Stimulated activated naive B cell treated with anti-CD40 and anti-IgM and Interleukin-4, amounts not matched to agents 10 μg/mL and 1 μg/mL and 100 μg/mL, for 72 hours (primary cell): ENCODE results near the gene ADORA2B.

Experiments used
- ATAC-seq, 2 donors: fragments of 150-1000 bp; cut with Tn5 transposase; replicated peaks; 2 replicates each; pipeline ENCODE4 v1.10.0; 2021; ENCODE audit warnings: moderate library complexity in 1 of 2
- DNase-seq: peaks from one replicate; pipeline ENCODE4 v3.0.0; 2021
- H3K27ac Mint-ChIP-seq: one replicate; pipeline ENCODE4 v1.8.0; 2022; ENCODE audit warnings: mild to moderate bottlenecking, mixed read lengths
- H3K27me3 Mint-ChIP-seq, 2 donors: one replicate each; pipeline ENCODE4 v1.8.0; 2022; ENCODE audit warnings: mixed read lengths in 2 of 2
- H3K36me3 Mint-ChIP-seq, 2 donors: one replicate each; pipeline ENCODE4 v1.8.0; 2022; ENCODE audit warnings: mixed read lengths in 2 of 2, mild to moderate bottlenecking in 1 of 2
- H3K4me1 Mint-ChIP-seq, 2 donors: one replicate each; pipeline ENCODE4 v1.8.0; 2022; ENCODE audit warnings: mixed read lengths in 2 of 2, mild to moderate bottlenecking in 1 of 2
- H3K4me3 Mint-ChIP-seq, 2 donors: one replicate each; pipeline ENCODE4 v1.8.0; 2022; ENCODE audit warnings: mild to moderate bottlenecking in 2 of 2, mixed read lengths in 2 of 2, moderate library complexity in 1 of 2
- H3K9me3 Mint-ChIP-seq, 2 donors: one replicate each; pipeline ENCODE4 v1.8.0; 2022; ENCODE audit warnings: mixed read lengths in 2 of 2, mild to moderate bottlenecking in 1 of 2

Gene ADORA2B

DNA sequence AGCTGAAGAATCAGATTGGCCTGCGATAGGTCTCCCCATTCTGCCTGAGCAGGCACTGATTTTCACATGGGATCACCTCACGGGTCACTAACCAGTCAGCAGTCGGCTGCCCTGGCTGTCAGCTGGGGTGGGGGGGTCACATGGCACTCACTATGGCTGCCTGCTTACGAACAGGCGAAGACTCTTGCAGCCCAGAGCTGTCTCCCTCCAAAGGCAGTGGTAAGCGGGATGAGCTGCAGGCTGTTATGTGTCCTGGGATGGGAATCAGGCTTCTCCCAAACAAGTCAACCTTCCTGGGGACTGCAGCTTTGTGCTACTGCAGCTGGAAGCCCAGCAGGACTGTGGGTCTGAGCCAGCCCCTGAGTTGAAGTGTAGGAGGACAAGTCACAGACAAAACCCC is 29.0 kb upstream of the ADORA2B start:
- no peak for ATAC-seq
- H3K4me3 Mint-ChIP-seq = no peak overlapping the region
- H3K9me3 Mint-ChIP-seq = no peaks in the 10 kb centered on the region
- H3K27me3 Mint-ChIP-seq = peaks cover 18 to 27% of the 10 kb centered on the region in 2 donors
- peaks cover 0 to 3% of the 10 kb centered on the region in 2 donors for H3K4me1 Mint-ChIP-seq
- no peak overlapping the region for H3K27ac Mint-ChIP-seq
- H3K36me3 Mint-ChIP-seq = no peaks in the 10 kb centered on the region
- no peak for DNase-seq

DNA sequence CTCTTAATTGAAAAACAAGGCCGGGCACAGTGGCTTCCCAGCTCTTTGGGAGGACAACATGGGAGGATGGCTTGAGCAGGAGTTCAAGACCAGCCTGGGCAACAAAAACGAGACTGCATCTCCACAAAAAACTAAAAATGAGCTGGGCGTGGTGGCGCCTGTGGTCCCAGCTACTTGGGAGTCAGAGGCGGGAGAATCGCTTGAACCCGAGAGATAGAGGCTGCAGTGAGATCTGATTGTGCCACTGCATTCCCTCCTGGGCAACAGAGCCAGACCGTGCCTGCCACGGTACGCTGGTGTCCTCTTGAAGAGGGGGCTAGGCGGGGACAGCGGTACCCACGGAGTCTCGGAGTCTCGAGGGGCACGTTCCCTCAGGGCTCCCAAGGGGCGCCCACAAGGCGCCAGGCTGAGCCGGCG is 27.9 kb upstream of the ADORA2B start:
- Mint-ChIP-seq H3K9me3 (no peaks in the 10 kb centered on the region), H3K4me1 (peaks cover 0 to 3% of the 10 kb centered on the region in 2 donors), H3K36me3 (no peaks in the 10 kb centered on the region), H3K4me3 (no peak overlapping the region), H3K27me3 (peaks cover 18 to 33% of the 10 kb centered on the region in 2 donors), H3K27ac (no peak overlapping the region)
- ATAC-seq (no peak), DNase-seq (no peak)

DNA sequence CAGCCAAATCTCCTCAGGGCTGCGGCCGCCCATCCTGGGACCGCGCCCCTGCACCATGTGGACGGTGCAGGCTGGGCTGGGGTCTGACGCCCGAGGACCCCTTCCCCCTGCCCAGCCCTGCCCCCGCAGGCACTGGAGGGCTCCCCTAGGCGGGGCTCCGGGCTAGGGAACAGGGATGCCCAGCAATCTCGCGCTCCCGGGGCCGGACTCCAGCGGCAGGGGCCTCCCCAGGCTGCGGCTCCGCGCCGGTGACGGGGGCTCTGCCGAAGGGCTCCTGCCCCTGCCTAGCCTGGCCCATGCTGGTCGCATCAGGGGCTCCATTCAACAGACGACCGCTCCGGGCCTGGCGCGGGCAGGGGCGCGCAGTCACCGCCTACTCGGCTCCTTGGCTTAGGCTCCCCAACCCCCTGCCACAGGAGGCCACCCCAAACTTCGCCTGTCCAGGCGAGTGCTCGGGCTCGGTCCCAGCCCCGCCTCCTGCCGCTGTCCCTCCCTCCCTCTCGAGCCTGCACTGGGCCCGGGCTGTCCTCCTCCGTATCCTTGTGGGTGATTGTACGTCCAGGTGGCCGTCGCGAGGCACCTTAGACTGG is 27.4 kb upstream of the ADORA2B start:
- Mint-ChIP-seq H3K9me3 (no peaks in the 10 kb centered on the region), H3K27ac (no peak overlapping the region), H3K4me3 (no peak overlapping the region), H3K36me3 (no peaks in the 10 kb centered on the region), H3K4me1 (peaks cover 0 to 3% of the 10 kb centered on the region in 2 donors), H3K27me3 (peaks cover 18 to 33% of the 10 kb centered on the region in 2 donors)
- no peak for DNase-seq
- ATAC-seq = no peak

DNA sequence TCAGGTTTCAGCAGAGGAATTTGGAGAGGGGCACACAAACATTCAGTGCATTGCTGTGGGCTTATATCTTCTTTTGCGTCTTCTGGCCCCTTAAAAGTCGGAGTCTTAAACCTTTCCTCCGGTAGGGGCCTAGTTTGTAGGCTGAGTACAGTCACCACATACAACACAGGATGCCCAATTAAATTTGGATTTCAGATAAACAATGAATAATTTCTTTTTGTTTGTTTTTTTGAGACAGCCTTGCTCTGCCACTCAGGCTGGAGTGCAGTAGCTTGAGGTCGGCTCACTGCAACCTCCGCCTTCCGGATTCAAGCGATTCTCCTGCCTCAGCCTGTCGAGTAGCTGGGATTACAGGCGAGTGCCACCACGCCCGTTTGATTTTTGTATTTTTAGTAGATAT is 26.7 kb upstream of the ADORA2B start:
- ATAC-seq (no peak), DNase-seq (no peak)
- Mint-ChIP-seq H3K9me3 (no peaks in the 10 kb centered on the region), H3K27ac (no peak overlapping the region), H3K27me3 (peaks cover 18 to 33% of the 10 kb centered on the region in 2 donors), H3K36me3 (no peaks in the 10 kb centered on the region), H3K4me3 (no peak overlapping the region), H3K4me1 (peaks cover 0 to 3% of the 10 kb centered on the region in 2 donors)

DNA sequence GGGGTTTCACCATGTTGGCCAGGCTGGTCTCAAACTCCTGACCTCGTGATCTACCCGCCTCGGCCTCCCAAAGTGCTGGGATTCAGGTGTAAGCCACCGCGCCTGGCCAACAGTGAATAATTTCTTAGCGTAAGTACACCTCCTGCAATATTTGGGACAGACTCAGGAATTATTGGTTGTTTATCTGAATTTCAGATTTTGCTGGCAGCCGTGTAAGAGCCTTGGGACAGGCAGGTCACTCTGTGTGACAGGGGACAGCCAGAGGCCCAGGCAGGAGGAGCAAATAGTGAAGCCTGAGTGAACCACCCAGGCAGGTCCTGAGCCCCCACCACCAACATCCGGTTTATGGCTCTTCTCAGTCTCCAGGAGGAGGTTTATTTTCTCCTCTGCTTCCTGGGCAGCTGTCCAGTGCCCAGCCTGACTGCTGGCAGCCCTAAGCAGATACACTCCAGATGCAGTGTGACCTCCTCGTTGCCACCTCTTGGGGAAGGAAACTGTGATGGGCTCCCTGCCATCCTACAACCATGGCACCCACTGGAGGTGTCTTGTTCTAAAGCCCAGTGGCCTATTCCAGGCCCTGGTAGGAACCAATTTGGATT is 26.2 kb upstream of the ADORA2B start:
- peaks cover 18 to 33% of the 10 kb centered on the region in 2 donors for H3K27me3 Mint-ChIP-seq
- H3K4me1 Mint-ChIP-seq = peaks cover 0 to 3% of the 10 kb centered on the region in 2 donors
- H3K36me3 Mint-ChIP-seq = no peaks in the 10 kb centered on the region
- no peak for ATAC-seq
- no peak overlapping the region for H3K4me3 Mint-ChIP-seq
- H3K9me3 Mint-ChIP-seq = no peaks in the 10 kb centered on the region
- DNase-seq = no peak
- H3K27ac Mint-ChIP-seq = no peak overlapping the region

DNA sequence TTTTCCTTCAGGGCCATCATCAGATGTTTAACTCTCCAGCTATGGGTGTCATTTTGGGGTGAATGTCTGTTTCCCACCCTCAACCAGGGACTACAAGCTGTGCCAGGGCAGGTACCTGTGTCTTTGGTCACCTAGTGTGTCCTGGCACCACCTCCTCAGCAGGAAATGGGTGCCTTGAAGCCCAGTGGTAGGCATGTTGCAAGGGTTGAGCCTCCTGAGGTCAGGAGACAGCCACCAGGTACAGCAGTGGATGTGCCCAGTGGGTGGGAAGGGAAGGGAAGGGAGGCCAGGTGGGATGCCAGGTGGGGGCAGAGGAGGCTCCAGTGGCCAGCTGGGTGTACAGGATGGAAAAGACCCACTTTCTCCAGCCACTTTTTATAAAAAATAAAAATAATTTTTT is 25.5 kb upstream of the ADORA2B start:
- H3K4me3 Mint-ChIP-seq = no peak overlapping the region
- no peaks in the 10 kb centered on the region for H3K9me3 Mint-ChIP-seq
- ATAC-seq (no peak), DNase-seq (no peak)
- H3K27me3 Mint-ChIP-seq = peaks cover 18 to 33% of the 10 kb centered on the region in 2 donors
- no peaks in the 10 kb centered on the region for H3K36me3 Mint-ChIP-seq
- H3K27ac Mint-ChIP-seq = no peak overlapping the region
- H3K4me1 Mint-ChIP-seq = peaks cover 0 to 3% of the 10 kb centered on the region in 2 donors

DNA sequence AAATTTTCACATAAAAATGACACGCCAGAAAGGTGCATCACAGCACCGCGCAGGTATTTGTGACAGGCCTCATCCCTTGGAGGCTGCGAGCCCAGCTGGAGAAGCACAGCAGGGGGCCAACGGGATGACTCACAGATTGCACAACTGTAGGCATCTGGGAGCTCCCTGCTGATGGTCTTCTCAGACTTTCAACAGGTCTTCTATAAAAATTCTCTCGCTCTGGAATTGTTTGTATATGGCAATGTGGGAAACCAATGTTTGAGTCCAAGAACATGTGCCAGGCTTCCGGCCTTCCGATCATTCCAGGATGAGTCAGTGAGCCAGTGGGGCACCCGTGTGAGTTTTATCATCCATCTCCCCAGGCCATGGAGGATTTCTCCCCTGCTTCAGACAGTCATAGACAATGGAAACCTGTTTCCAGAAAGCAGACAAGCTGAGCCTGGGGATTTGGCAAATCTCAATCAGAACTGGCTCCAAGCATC is 24.1 kb upstream of the ADORA2B start:
- Mint-ChIP-seq H3K36me3 (no peaks in the 10 kb centered on the region), H3K27ac (no peak overlapping the region), H3K4me3 (no peak overlapping the region), H3K9me3 (no peaks in the 10 kb centered on the region), H3K27me3 (peaks cover 18 to 33% of the 10 kb centered on the region in 2 donors), H3K4me1 (peaks cover 0 to 3% of the 10 kb centered on the region in 2 donors)
- DNase-seq = no peak
- ATAC-seq = no peak

DNA sequence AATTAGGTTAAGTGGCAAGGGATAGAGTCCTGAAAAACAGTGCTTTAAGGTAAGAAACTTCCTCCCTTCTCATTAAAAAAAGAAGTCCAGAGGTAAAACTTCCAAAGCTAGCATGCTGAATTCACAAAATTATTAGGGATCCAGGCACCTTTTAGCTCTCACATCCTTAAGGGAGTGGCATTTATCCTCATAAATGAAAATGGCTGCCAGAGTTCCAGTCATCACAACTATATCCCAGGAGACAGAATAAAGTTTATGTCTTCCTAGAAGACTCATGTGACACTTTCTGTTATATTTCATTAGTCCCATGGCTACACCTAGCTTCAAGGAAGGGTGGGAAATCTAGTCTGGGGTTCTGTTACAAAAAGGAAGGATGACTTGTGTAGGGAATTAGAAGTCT is 23.3 kb upstream of the ADORA2B start:
- DNase-seq (no peak), ATAC-seq (no peak)
- H3K4me3 Mint-ChIP-seq = no peak overlapping the region
- H3K36me3 Mint-ChIP-seq = no peaks in the 10 kb centered on the region
- H3K27me3 Mint-ChIP-seq = peaks cover 18 to 33% of the 10 kb centered on the region in 2 donors
- no peak overlapping the region for H3K27ac Mint-ChIP-seq
- H3K9me3 Mint-ChIP-seq = no peaks in the 10 kb centered on the region
- H3K4me1 Mint-ChIP-seq = peaks cover 0 to 3% of the 10 kb centered on the region in 2 donors

DNA sequence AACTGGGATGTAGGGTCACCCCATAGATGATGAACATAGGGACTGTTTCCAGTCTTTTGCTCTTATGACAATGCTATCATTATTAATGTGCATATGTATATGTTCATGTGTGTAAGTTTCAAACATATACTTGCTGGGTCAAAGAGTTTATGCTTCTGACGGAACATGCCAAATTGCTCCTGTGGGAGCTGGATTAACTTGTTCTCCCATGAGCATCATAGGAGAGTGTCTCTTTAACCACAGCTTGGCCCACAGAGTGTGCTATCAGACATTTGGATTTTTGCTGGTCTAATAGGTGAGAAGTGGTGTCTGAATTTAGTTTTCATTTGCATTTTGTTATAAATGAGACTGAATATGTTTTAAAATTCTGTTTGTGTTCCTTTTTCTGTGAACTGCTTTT is 22.3 kb upstream of the ADORA2B start:
- ATAC-seq = no peak
- Mint-ChIP-seq H3K27ac (no peak overlapping the region), H3K4me3 (no peak overlapping the region), H3K4me1 (peaks cover 2 to 3% of the 10 kb centered on the region in 2 donors), H3K36me3 (no peaks in the 10 kb centered on the region), H3K9me3 (no peaks in the 10 kb centered on the region), H3K27me3 (peaks cover 18 to 28% of the 10 kb centered on the region in 2 donors)
- DNase-seq = no peak

DNA sequence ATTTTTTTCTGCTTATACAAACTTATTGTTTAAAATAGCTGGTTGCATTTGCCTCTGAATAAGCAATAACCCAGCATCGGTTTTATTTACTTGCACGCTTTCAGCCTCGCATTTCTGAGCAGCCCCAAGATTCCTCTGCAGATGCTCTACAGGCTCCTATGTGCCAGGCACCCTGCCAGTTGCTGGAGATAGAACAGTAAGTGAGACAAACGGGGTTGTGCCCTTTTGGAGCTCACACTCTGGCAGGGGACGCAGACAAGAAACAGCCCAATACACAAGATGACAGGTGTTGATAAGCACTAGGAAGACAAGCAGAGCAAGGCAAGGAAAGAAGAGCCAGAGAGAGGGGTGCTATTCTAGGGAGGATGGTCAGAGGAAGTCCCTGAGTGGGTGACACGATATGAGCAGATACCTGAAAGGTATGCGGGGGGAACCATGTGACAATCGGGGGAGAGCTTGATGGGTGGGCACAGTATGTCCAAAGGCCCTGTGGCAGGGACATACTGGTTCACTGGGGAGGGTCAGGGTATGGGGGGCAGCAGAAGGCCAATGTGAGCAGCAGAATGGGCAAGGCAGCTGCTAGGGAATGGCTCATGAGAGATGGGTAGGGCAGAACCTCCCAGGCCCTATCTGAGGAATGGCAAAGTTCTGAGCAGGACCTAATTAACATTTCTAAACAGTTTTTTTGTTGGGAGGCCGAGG is 18.7 kb upstream of the ADORA2B start:
- DNase-seq = no peak
- Mint-ChIP-seq H3K36me3 (no peaks in the 10 kb centered on the region), H3K9me3 (no peaks in the 10 kb centered on the region), H3K4me3 (no peak overlapping the region), H3K4me1 (peaks cover 12 to 14% of the 10 kb centered on the region in 2 donors), H3K27ac (no peak overlapping the region), H3K27me3 (peaks cover 17 to 24% of the 10 kb centered on the region in 2 donors)
- ATAC-seq = no peak

DNA sequence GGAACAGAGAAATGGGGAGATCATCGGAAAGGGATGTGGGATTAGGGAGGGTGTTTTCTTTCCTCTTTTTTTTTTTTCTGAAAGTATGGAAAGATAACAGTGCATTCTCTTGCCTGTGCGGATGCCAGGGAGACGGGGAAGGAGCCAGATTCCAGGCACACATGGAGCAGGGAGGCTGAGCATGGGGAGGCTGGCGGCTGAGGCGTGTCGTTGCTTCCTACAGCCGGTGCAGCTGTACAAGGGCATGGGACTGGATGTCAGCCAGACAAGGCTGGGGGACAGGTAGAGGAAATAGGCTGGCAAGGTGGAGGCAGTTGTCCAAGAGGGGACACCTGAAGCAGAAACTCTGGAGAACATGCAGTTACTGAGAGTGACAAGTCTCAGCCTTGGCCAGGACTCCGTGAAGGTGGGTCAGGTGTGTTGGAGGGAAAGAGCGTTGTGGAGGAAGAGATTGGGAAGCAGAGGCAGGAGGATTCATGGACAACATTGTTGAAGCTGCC is 16.6 kb upstream of the ADORA2B start:
- peaks cover 17 to 20% of the 10 kb centered on the region in 2 donors for H3K27me3 Mint-ChIP-seq
- no peak overlapping the region for H3K4me3 Mint-ChIP-seq
- DNase-seq = no peak
- peak; percentile 20 to 27 for ATAC-seq
- H3K36me3 Mint-ChIP-seq = no peaks in the 10 kb centered on the region
- no peaks in the 10 kb centered on the region for H3K9me3 Mint-ChIP-seq
- H3K27ac Mint-ChIP-seq = no peak overlapping the region
- peaks cover 12 to 14% of the 10 kb centered on the region in 2 donors for H3K4me1 Mint-ChIP-seq

DNA sequence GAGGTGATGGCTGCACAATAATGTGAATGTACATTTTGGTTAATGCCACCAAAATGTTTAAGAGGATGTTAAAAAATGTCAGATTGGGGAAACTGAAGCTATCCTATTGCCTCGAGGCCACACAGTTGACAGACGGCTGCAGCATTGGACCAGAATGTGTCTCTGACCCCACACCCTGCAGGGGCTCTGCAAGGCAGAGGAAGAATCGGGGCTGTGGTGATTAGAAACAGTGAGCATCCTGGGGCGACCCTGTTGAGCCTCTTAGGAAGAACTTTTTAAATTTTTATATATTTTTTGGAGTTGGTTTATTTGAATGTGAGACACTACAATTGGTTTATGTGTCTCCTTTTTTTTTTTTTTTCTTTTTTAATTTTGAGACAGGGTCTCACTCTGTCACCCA is 15.0 kb upstream of the ADORA2B start:
- Mint-ChIP-seq H3K9me3 (no peaks in the 10 kb centered on the region), H3K4me1 (peaks cover 12 to 14% of the 10 kb centered on the region in 2 donors), H3K27ac (no peak overlapping the region), H3K36me3 (no peaks in the 10 kb centered on the region), H3K4me3 (no peak overlapping the region), H3K27me3 (peaks cover 17 to 22% of the 10 kb centered on the region in 2 donors)
- DNase-seq = no peak
- no peak for ATAC-seq

DNA sequence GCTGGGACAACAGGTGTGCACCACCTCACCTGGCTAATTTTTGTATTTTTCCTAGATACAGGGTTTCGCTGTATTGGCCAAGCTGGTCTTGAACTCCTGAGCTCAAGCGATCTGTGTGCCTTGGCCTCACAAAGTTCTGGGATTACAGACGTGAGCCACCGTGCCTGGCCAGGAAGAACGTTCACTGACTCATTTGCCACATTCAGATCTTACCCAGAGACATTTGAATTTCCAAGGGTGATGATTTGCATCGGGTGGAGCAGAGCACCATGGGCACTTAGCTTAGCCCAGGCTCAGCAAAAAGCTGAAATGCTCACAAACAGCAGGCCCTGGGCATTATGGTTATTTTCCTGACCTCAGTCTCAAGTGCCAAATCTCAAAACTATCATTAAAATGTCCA is 14.5 kb upstream of the ADORA2B start:
- H3K9me3 Mint-ChIP-seq = no peaks in the 10 kb centered on the region
- ATAC-seq (no peak), DNase-seq (no peak)
- H3K4me3 Mint-ChIP-seq = no peak overlapping the region
- no peak overlapping the region for H3K27ac Mint-ChIP-seq
- peaks cover 12 to 14% of the 10 kb centered on the region in 2 donors for H3K4me1 Mint-ChIP-seq
- H3K27me3 Mint-ChIP-seq = peaks cover 17 to 26% of the 10 kb centered on the region in 2 donors
- H3K36me3 Mint-ChIP-seq = no peaks in the 10 kb centered on the region

DNA sequence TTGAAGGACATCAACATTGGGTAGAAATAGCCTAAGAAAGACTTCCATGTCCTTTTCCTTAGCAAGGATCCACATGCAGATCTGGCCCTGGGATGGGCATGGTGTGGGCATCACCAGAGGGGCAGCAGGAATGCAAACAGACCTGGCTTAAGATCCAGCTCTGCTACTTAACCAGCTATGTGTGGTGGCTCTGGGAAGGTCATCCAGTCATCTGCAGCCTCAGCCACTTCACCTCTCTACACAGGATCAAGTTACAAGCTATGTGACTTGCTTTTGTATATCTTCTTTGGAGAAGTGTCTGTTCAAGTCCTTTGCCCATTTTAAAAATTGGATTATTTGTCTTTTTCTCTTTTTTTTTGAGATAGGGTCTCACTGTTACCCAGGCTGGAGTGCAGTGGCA is 13.5 kb upstream of the ADORA2B start:
- Mint-ChIP-seq H3K27ac (no peak overlapping the region), H3K36me3 (no peaks in the 10 kb centered on the region), H3K9me3 (no peaks in the 10 kb centered on the region), H3K4me1 (peaks cover 12 to 14% of the 10 kb centered on the region in 2 donors), H3K27me3 (peaks cover 13 to 26% of the 10 kb centered on the region in 2 donors), H3K4me3 (no peak overlapping the region)
- ATAC-seq (no peak), DNase-seq (no peak)

DNA sequence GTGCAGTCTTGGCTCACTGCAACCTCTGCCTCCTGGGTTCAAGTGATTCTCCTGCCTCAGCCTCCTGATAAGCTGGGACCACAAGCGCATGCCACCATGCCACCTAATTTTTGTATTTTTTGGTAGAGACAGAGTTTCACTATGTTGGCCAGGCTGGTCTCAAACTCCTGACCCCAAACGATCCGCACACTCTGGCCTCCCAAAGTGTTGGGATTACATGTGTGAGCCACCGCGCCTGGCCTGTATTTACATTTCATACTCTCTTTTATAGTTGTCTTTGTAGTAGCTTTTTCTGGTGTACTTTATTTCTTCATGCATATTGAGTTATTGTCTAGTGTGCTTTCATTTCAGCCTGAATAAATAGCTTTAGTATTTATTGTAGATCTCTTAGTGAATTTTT is 10.1 kb upstream of the ADORA2B start:
- Mint-ChIP-seq H3K4me1 (no peaks in the 10 kb centered on the region), H3K27me3 (peaks cover 0 to 8% of the 10 kb centered on the region in 2 donors), H3K36me3 (no peaks in the 10 kb centered on the region), H3K27ac (no peak overlapping the region), H3K4me3 (no peak overlapping the region), H3K9me3 (no peaks in the 10 kb centered on the region)
- DNase-seq (no peak), ATAC-seq (no peak)
